HepG2 (cell line): ENCODE results near the gene ARHGAP35. TPM values are rescaled to one million over a fixed set of nuclear protein-coding genes. Genes with fewer than 3 reads are reported as not detected.

Experiments used
- CEBPB ChIP-seq: IDR thresholded peaks from 2 replicates; pipeline ENCODE4 v1.6.1; 2011; ENCODE audit warnings: low read depth, low read length, improper control_type of control experiment, borderline replicate concordance
- HES4 ChIP-seq: sonication (generic); formaldehyde crosslinking; IDR thresholded peaks from 2 replicates; pipeline ENCODE4 v1.9.0; 2021; ENCODE audit warnings: mild to moderate bottlenecking, missing genetic modification reagents, borderline replicate concordance
- KDM4B ChIP-seq: sonication (generic); formaldehyde crosslinking; IDR thresholded peaks from 2 replicates; pipeline ENCODE4 v1.4.0; 2020; ENCODE audit warnings: missing genetic modification reagents
- MAFF ChIP-seq: IDR thresholded peaks from 2 replicates; pipeline ENCODE4 v1.6.1; 2011; ENCODE audit warnings: low read depth, low read length, improper control_type of control experiment
- MIXL1 ChIP-seq: IDR thresholded peaks from 2 replicates; pipeline ENCODE4 v1.6.1; 2016
- MLXIP ChIP-seq: sonication (generic); formaldehyde crosslinking; IDR thresholded peaks from 2 replicates; pipeline ENCODE4 v1.9.0; 2021; ENCODE audit warnings: missing genetic modification reagents, borderline replicate concordance
- RBAK ChIP-seq: sonication (generic); formaldehyde crosslinking; IDR thresholded peaks from 2 replicates; pipeline ENCODE4 v1.5.1; 2020; ENCODE audit warnings: mild to moderate bottlenecking, missing genetic modification reagents
- SOX6 ChIP-seq, 2 experiments: fragments of 450-650 bp in 1 of 2; sonication (generic) in 1 of 2; formaldehyde crosslinking in 1 of 2; IDR thresholded peaks; 2 replicates each; pipeline versions ENCODE4 v1.4.0 to v1.6.1; 2017 to 2020; ENCODE audit warnings: antibody characterized with exemption in 1 of 2, mild to moderate bottlenecking in 1 of 2, missing genetic modification reagents in 1 of 2
- TRIM22 ChIP-seq: fragments of 450-650 bp; IDR thresholded peaks from 2 replicates; pipeline ENCODE4 v1.6.1; 2017
- ZBTB44 ChIP-seq: sonication (generic); formaldehyde crosslinking; IDR thresholded peaks from 2 replicates; pipeline ENCODE4 v1.4.0; 2020; ENCODE audit warnings: missing genetic modification reagents
- ZFP36 ChIP-seq: fragments of 150-350 bp; IDR thresholded peaks from 2 replicates; pipeline ENCODE4 v1.6.1; 2018; ENCODE audit warnings: borderline replicate concordance, low read length, low read depth; ENCODE audit not compliant: partially characterized antibody
- ZNF687 ChIP-seq: sonication (generic); formaldehyde crosslinking; IDR thresholded peaks from 2 replicates; pipeline ENCODE4 v1.5.1; 2020; ENCODE audit warnings: mild to moderate bottlenecking, missing genetic modification reagents, moderate library complexity
- ZNF770 ChIP-seq: sonication (generic); formaldehyde crosslinking; IDR thresholded peaks from 2 replicates; pipeline ENCODE4 v1.5.0; 2020; ENCODE audit warnings: mild to moderate bottlenecking, missing genetic modification reagents
- polyA plus RNA-seq, 8 experiments: library from polyadenylated mRNA; depleted of rRNA in 3 of 8; stranded (reverse) in 7 of 8; unstranded in 1 of 8; fragments of >200 nt; fragmentation: Illumina TruSeq in 4 of 8; extraction: Trizol in 4 of 8; gene quantifications; 2 replicates each; pipeline versions ENCODE4 v1.2.1 to v1.2.3, GENCODE V29; 2011 to 2016; ENCODE audit warnings: low read depth in 4 of 8, missing spikeins in 1 of 8, mixed read lengths in 1 of 8; ENCODE audit not compliant: insufficient read depth in 1 of 8
- total RNA-seq, 5 experiments: library from RNA; depleted of rRNA; stranded (reverse); fragments of >200 nt; fragmentation: Illumina TruSeq; extraction: Trizol; gene quantifications; 2 replicates each; pipeline ENCODE4 v1.2.3, GENCODE V29; 2016; ENCODE audit warnings: low read depth in 1 of 5

ARHGAP35 gene
- total and polyA plus RNA-seq, 2 of the 13 experiments (the other 11 are each of a cell fraction or from before 2014, with no cell fraction given), result 30.1 to 30.2 TPM

GRCh38 chr19:46896076-46896794 lies 35.4 kb downstream of the ARHGAP35 start (continued):
- TF ChIP-seq ZNF770 (CRISPR knock-in tag) (peak; percentile 57; the same call in 1 of the 2 replicates), SOX6 (IDR thresholded peaks at IDR 0.05) (no peak), SOX6 (CRISPR knock-in tag; IDR thresholded peaks at IDR 0.05) (peak; percentile 46; the same call in 1 of the 2 replicates), KDM4B (no peak), MIXL1 (CRISPR knock-in tag) (no peak), MAFF (no peak), RBAK (peak; percentile 84), ZFP36 (no peak), HES4 (CRISPR knock-in tag) (no peak), ZNF687 (CRISPR knock-in tag) (peak; percentile 37; the same call in 1 of the 2 replicates), CEBPB (peak; percentile 86), MLXIP (CRISPR knock-in tag) (no peak), ZBTB44 (no peak), TRIM22 (no peak)
